HG03354 (cell line): Measurements from ENCODE around the gene RAI1.
"Not testable (repeated sequence)": the region's sequence is repeated elsewhere in the genome, so short reads cannot be mapped to it uniquely, and the experiment has no call there.

Source experiments
- ATAC-seq: cut with Tn5 transposase; IDR thresholded peaks from one replicate; pipeline ENCODE4 v1.9.1; 2021; ENCODE audit warnings: mild to moderate bottlenecking; ENCODE audit not compliant: unreplicated experiment, poor library complexity, severe bottlenecking

RAI1 gene, protein sequence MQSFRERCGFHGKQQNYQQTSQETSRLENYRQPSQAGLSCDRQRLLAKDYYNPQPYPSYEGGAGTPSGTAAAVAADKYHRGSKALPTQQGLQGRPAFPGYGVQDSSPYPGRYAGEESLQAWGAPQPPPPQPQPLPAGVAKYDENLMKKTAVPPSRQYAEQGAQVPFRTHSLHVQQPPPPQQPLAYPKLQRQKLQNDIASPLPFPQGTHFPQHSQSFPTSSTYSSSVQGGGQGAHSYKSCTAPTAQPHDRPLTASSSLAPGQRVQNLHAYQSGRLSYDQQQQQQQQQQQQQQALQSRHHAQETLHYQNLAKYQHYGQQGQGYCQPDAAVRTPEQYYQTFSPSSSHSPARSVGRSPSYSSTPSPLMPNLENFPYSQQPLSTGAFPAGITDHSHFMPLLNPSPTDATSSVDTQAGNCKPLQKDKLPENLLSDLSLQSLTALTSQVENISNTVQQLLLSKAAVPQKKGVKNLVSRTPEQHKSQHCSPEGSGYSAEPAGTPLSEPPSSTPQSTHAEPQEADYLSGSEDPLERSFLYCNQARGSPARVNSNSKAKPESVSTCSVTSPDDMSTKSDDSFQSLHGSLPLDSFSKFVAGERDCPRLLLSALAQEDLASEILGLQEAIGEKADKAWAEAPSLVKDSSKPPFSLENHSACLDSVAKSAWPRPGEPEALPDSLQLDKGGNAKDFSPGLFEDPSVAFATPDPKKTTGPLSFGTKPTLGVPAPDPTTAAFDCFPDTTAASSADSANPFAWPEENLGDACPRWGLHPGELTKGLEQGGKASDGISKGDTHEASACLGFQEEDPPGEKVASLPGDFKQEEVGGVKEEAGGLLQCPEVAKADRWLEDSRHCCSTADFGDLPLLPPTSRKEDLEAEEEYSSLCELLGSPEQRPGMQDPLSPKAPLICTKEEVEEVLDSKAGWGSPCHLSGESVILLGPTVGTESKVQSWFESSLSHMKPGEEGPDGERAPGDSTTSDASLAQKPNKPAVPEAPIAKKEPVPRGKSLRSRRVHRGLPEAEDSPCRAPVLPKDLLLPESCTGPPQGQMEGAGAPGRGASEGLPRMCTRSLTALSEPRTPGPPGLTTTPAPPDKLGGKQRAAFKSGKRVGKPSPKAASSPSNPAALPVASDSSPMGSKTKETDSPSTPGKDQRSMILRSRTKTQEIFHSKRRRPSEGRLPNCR (N-terminal part only)

DNA sequence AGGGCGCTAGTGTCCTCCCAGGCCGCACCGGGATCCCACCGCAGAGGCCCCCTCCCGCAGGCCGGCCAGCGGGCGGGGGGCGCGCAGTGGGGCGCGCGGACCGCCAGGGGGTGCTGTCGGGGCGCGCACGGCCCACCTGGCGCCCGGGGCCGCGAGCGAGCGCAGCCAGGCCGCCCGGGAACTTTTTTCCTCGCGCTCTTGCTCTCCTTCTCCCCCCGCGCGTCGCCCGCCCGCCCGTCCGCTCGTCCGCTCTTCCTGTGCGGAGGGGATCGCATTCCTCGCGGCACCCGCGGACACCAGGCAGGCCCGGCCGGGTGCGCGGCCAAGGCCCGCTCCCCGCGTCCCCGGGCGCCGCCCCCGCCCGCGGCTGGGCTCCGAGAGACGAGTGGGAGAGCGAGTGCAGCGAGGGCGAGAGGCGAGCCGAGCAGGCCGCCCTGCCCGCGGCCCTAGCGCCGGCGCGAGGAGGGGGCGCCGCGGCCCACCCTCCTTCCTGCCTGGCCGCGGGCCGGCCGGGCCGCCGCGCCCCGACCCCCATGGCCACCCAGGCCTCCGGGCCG, at the start of gene RAI1:
TSS of gene RAI1 (plus strand) at position 272 of the 557 bp plus-strand sequence. CDS start 111,491 bp downstream, outside the sequence.
- peak; percentile 57 for ATAC-seq

DNA sequence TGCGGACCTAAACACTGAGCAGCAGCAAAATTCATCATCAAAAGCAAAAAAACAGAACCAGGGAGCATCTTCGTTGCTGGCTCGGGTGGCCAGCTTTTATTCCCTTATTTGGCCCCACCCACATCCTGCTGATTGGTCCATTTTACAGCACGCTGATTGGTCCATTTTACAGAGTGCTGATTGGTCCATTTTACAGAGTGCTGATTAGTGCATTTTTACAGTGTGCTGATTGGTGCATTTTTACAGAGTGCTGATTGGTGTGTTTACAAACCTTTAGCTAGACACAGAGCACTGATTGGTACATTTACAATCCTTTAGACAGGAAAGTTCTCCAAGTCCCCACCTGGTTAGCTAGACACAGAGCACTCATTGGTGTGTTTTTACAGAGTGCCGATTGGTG, 48.6 kb upstream of the RAI1 start:
- not testable (repeated sequence) for ATAC-seq

DNA sequence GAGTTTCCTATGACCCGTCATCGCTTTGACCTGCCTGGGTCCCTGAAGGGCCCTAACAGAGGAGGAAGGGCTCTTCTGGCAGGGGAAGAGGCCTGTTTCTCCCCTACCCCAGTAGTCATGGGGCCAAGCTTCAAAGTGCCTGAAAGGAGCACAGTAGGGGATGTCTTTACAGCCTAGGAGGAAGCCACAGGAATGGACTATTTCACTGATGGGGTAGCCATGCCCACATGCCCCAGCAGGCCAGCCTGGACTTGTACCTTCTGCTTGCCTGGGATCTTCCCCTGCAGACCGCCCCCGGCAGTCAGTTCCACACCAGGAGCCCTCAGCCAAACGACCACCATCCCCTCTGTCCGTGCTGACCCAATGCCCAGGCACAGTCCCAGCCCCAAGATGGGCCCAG, 47.9 kb upstream of the RAI1 start:
- no peak for ATAC-seq

DNA sequence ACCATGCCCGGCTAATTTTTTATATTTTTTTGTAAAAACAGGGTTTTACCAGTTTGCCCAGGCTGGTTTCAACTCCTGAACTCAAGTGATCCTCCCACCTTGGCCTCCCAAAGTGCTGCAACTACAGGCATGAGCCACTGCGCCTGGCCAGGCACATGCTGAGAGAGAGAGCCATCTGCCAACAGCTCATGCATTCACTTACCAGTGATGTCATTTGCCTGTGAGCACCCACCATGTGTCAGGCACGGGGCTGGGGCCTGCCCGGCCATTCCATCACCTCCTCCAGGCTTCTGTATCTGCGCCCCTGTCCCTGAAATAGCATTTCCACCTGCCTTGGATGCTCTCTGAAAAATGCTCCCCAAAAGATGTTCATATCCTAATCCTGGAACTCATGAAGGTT, 46.1 kb upstream of the RAI1 start:
- ATAC-seq: no peak

DNA sequence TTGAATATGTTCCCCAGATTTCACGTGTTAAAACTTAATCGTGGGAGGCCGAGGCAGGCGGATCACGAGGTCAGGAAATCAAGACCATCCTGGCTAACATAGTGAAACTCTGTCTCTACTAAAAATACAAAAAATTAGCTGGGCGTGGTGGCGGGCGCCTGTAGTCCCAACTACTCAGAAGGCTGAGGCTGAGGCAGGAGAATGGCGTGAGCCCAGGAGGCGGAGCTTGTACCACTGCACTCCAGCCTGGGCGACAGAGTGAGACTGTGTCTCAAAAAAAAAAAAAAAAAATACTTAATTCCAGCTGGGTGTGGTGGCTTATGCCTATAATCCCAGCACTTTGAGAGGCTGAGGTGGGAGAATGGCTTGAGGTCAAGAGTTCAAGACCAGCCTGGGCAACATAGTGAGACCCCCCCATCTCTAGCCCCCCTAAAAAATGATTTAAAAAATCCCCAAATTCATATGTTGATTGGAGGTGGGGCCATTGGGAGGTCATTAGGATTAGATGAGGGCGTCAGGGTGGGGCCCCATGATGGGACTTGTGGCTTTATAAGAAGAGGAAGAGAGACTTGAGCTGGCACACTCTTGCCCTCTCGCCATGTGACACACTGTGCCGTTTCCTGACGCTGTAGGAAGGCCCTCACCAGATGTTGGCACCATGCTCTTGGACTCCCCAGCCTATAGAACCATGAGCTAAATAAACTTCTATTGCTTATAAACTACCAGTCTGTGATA, 45.6 kb upstream of the RAI1 start:
- ATAC-seq: not testable (repeated sequence)

DNA sequence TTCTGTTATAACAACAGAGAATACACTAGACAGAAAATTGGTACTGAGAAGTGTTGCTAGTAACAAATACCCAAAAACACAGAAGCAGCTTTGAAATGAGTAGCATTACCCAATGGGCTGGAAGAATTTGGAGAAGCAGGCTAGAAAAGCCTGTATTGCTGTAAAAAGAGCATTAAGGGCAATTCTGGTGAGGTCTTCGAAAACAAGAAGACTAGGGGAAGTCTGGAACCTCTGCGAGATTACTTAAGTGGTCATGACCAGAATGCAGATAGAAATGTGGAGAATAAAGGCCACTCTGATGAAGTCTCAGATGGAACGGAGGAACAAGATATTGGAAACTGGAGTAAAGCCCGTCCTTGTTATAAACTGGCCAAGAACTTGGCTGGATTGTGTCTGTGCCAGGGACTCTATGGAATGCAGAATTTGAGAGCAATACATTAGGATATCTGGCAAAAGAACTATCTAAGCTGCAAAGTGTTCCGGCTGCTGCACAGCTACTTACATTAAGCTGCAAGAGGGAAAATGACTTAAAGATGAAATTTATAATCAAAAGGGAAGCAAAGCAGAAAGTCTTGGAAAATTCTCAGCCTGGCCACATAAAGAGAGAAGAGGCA, 44.9 kb upstream of the RAI1 start:
- ATAC-seq: no peak

DNA sequence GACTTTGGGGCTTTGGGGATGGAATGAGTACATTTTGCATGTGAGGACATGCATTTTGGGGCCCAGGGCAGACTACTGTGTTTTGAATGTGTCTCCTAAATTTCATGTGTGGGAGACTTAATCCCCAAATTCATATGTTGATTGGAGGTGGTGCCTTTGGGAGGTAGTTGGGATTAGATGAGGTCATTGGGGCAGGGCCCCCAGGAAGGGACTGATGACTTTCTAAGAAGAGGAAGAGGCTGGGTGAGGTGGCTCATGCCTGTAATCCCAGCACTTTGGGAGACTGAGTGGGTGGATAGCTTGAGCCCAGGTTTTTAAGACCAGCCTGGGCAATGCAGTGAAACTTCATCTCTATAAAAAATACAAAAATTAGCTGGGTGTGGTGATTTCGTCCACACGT, 42.8 kb upstream of the RAI1 start:
- ATAC-seq: no peak

DNA sequence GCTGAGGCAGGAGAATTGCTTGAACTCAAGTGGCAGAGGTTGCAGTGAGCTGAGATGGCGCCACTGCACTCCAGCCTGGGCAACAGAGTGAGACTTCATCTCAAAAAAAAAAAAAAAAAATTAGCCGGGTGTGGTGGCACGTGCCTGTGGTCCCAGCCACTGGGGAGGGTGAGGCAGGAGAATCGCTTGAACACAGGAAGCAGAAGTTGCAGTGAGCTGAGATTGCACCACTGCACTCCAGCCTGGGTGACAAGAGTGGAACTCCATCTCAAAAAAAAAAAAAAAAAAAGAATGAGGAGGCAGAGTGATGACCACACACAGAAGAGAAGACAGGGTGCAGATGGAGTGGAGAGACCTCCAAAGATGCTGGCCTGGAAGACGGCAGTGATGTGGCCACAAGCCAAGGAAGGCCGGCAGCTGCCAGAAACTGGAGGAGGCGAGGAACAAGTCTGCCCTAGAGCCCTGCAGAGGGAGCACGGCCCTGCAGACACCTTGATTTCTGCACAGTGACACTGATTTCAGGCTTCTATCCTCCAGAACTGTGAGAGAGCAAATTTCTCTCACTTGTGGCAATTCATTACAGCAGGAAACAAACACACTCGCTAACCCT, 41.5 kb upstream of the RAI1 start:
- not testable (repeated sequence) for ATAC-seq

DNA sequence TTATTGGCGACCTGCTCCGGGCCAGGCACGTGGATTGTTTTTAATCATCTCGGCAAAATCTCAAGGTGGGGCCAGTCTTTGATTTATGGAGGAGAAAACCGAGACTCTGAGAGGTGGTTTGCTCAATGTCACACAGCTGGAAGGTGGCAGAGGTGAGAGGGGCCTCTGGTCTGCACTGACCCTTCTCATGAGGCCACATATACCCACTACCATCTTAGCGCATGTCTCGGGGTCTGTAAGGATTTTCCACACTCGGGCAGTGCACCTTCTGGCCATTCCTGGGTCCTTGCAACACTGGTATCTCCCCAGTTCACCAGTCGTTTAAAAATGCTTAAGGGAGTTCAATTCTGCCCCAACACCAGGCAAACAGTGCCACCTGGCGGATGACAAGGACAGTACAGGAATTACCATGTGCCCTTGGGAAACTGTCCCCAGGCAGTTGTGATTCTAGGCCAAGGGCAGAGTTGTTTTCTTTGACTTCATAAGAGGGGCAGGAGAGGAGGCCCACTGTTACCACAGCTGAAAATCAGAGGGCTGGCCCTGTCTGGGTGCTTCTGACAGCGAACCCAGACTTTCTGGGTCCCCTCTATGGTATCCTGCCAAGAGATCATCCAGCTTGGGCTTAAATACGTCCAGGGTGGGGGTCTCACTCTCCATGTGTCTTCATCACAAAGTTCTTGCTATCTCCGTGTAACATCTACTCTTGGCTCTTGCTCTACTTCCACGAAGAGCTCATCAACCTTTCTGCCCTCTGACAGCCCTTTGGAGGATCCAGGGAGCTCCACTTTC, 39.4 kb upstream of the RAI1 start:
- no peak for ATAC-seq

DNA sequence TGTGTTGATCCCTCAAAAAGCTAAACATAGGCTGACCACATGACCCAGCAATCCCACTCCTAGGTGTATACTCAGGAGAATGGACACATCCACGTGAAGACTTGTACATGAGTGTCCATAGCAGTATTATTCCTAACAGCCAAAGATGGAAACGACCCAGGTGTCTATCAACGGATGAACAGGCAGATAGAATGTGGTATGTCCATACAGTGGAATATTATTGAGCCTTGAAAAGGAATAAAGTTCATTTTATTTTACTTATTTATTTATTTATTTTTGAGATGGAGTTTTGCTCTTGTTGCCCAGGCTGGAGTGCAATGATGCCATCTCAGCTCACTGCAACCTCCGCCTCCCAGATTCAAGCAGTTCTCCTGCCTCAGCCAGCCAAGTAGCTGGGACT, 36.1 kb upstream of the RAI1 start:
- ATAC-seq: not testable (repeated sequence)

DNA sequence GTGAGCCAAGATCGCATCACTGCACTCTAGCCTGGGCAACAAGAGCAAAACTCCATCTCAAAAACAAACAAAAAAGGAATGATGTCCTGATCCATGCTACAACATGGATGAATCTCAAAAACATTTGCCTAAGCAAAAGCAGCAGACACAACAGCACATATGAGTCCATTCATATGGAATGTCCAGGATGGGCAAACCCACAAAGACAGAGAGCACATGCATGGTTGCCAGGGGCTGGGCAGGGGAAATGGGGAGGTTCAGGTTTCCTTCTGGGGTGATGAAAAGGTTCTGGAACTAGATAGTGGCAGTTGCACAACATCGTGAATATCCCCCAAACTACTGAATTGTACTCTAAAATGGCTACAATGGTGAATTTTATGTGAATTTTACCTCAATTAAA, 35.3 kb upstream of the RAI1 start:
- no peak for ATAC-seq

DNA sequence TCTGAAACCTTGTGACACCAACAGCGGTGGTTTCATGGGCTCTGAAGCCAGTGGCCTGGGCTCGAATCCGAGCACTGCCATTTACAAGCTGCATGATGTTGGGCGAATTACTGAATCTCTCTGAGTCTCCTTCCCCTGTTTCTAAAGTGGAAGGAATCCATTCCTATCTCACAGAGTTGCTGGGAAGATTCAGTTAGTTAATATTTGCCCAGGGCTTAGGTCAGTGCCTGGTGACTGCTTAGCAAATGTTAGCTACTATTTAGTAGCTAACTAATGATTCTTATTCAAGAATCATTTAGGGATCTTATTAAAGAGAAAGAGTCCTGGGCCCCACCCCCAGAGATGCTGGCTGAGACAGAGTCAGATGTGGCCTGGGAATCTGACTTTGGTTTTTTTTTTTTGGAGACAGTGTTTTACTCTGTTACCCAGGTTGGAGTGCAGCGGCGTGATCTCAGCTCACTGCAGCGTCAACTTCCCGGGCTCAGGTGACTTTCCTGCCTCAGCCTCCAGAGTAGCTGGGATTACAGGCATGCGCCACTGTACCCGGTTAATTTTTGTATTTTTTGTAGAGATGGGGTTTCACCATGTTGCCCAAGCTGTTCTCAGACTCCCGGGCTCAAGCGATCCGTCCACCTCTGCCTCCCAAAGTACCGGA, 33.6 kb upstream of the RAI1 start:
- ATAC-seq: no peak

DNA sequence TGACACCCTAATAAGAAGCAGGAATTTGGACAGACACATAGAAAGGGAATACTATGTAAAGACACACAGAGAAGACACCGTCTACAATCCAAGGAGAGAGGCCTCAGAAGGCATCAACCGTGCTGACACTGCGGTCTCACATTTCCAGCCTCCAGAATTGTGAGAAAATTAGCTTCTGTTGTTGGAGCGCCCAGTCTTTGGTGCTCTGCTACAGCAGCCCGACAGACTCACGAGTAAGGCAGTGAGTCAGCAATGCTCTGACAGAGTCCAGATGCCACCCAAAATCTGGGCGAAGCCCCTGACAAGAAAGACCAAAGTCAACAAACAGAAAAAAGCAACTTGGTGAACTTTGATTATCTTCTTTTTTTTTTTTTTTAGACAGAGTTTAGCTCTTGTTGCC, 32.5 kb upstream of the RAI1 start:
- ATAC-seq: no peak

DNA sequence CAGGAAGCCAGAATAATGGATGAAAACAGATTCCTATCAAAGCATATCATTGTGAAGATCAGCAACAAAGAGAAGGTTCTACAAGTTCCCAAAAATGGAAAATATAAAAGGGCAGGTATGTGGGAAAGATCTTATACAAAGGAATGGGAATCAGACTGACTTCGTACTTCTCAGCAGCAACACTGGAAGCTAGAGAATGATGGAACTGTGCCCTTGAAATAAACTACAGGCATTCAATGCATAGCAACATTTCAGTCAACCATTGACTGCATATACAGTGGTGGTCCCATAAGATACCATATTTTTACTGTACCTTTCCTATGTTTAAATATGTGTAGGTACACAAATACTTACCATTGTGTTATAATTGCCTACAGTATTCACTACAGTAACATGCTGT, 30.3 kb upstream of the RAI1 start:
- no peak for ATAC-seq

DNA sequence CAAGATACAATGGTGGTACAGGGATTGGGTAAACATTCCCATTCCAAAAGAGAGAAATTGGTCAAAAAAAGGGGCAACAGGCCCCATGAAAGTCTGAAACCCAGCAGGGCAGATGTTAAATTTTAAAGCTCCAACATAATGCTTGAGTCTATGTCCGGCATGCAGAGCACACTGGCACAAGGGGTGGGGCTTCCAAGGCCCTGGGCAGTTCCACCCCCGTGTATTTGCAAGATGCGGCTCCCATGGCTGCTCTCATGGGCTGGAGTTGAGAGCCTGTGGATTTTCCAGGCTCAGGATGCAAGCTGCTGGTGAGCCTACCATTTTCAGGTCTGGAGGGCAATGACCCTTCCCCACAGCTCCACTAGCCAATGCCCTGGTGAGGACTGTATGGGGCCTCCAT, 27.9 kb upstream of the RAI1 start:
- no peak for ATAC-seq

DNA sequence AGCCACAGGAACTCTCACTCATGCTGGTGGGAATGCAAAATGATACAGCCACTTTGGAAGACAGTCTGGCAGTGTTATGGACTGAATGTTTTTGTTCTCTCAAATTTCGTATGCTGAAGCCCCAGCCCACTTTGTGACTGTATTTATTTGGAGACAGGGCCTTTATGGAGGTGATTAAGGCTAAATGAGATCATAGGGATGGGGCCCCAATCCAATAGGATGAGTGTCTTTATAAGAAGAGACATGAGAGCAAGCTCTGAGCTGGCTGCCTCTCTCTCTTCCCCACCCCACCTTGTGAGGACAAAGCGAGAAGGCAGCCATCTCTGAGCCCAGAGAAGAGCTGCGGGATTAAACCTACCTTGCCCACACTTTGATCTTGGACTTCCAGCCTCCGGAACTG, 21.9 kb upstream of the RAI1 start:
- ATAC-seq: no peak

DNA sequence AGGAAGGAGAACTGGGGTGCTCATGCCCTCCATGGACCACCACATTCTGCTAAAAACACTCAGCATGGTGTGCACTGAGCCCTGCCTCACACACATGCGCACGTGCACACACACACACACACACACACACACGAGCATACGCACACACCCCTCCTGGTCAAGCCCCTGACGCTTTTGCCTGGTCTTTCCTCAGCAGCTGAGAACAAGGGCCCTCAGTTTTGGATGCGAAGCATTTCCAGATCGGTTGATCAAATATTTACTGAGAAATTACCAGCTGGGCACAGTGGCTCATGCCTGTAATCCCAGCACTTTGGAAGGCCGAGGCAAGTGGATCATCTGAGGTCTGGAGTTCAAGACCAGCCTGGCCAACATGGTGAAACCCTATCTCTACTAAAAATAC, 20.1 kb upstream of the RAI1 start:
- no peak for ATAC-seq
